SKM-1 (cell line): ENCODE results near the gene OR10J4.
"Not testable (repeated sequence)": the region's sequence is repeated elsewhere in the genome, so short reads cannot be mapped to it uniquely, and the experiment has no call there.

Experiments
- DNase-seq: peaks from one replicate; lab custom pipeline; 2025; ENCODE audit not compliant: unreplicated experiment; lab: John Stamatoyannopoulos, UW

Gene OR10J4

GRCh38 chr1:159431904-159432303 lies at the start of gene OR10J4:
Gene OR10J4 (plus strand): TSS chr1:159432204.
- DNase-seq, result no peak

- DNase-seq, result no peak
Measured at GRCh38 chr1:159406821-159407220, 25.2 kb upstream of the OR10J4 start.

GRCh38 chr1:159408862-159409400 lies 23.1 kb upstream of the OR10J4 start:
- DNase-seq, result no peak

- DNase-seq, result no peak
Measured at GRCh38 chr1:159421821-159422220, 10.2 kb upstream of the OR10J4 start.

GRCh38 chr1:159428536-159428935 lies 3.5 kb upstream of the OR10J4 start:
- no peak for DNase-seq

GRCh38 chr1:159429074-159429861 lies 2.7 kb upstream of the OR10J4 start:
- DNase-seq, result no peak

GRCh38 chr1:159430985-159431384 lies 1.0 kb upstream of the OR10J4 start:
- DNase-seq, result no peak

GRCh38 chr1:159436469-159436868 lies 4.5 kb downstream of the OR10J4 start:
- DNase-seq, result no peak

GRCh38 chr1:159439422-159439821 lies 7.4 kb downstream of the OR10J4 start, which contains the start of gene OR10J1:
Gene OR10J1 (plus strand): TSS chr1:159439722. CDS start chr1:159439792, 70 bp downstream.
- DNase-seq, result no peak

- no peak for DNase-seq
Measured at GRCh38 chr1:159441360-159441759, 9.4 kb downstream of the OR10J4 start.

- no peak for DNase-seq
Measured at GRCh38 chr1:159442428-159442827, 10.4 kb downstream of the OR10J4 start.

- DNase-seq, result no peak
Measured at GRCh38 chr1:159443066-159443750, 11.2 kb downstream of the OR10J4 start.

- DNase-seq, result no peak
Measured at GRCh38 chr1:159444511-159444910, 12.5 kb downstream of the OR10J4 start.

GRCh38 chr1:159448181-159448580 lies 16.2 kb downstream of the OR10J4 start:
- no peak for DNase-seq

- DNase-seq, result not testable (repeated sequence)
Measured at GRCh38 chr1:159449605-159450004, 17.6 kb downstream of the OR10J4 start.

- no peak for DNase-seq
Measured at GRCh38 chr1:159459551-159459950, 27.5 kb downstream of the OR10J4 start.

GRCh38 chr1:159465191-159465603 lies 33.2 kb downstream of the OR10J4 start:
- DNase-seq, result no peak

GRCh38 chr1:159468321-159468720 lies 36.3 kb downstream of the OR10J4 start:
- DNase-seq, result no peak

GRCh38 chr1:159469921-159470533 lies 38.0 kb downstream of the OR10J4 start:
- DNase-seq, result no peak

GRCh38 chr1:159473335-159473734 lies 41.3 kb downstream of the OR10J4 start:
- no peak for DNase-seq

- no peak for DNase-seq
Measured at GRCh38 chr1:159474926-159475325, 42.9 kb downstream of the OR10J4 start.
